DOHH2 (cell line): Measurements from ENCODE around the gene AJAP1.

Source experiments
- CTCF ChIP-seq: fragments of 200-600 bp; sonication (generic); IDR thresholded peaks from one replicate; pipeline ENCODE4 v1.5.1; 2014; ENCODE audit warnings: antibody characterized with exemption, mild to moderate bottlenecking, low read depth, low read length; ENCODE audit not compliant: poor library complexity, severe bottlenecking
- EZH2phosphoT487 ChIP-seq: fragments of 200-600 bp; sonication (generic); IDR thresholded peaks from 2 replicates; pipeline ENCODE4 v1.6.1; 2017; ENCODE audit warnings: borderline replicate concordance, mild to moderate bottlenecking, antibody characterized with exemption, low read length, moderate library complexity, mixed read lengths

- no peak for TF ChIP-seq CTCF
- no peak for TF ChIP-seq EZH2phosphoT487
Measured at GRCh38 chr1:4723106-4723505, 68.7 kb downstream of the AJAP1 start.
